ENCODE measurements around the gene KIF13A. TPM values are rescaled to one million over a fixed set of nuclear protein-coding genes. Genes with fewer than 3 reads are reported as not detected.
A peak's percentile ranks its signal among the peaks of the same experiment; 100 is the strongest.

KIF13A gene
- total and polyA plus RNA-seq, 9 of the 15 experiments (the other 6 are each of a cell fraction or from before 2014, with no cell fraction given) = 3.6 to 44.3 (median 29.7) TPM

- no peak for TF ChIP-seq PBX2 (CRISPR knock-in tag; IDR thresholded peaks at IDR 0.05; ENCODE audit: low read depth)
- peak; percentile 55; the same call in 1 of the 2 replicates for TF ChIP-seq PBX2 (tag; conservative IDR thresholded peaks at IDR 0.05; ENCODE audit: low read depth)
- TF ChIP-seq SAFB (IDR thresholded peaks at IDR 0.05; ENCODE audit: borderline replicate concordance, low read depth, low read length) = no peak
- peak; percentile 93 to 95 for TF ChIP-seq FOXK2 (conservative IDR thresholded peaks at IDR 0.05 in 1 of 2, IDR thresholded peaks at IDR 0.05 in 1 of 2; ENCODE audit: low read depth in 2 of 2)
- TF ChIP-seq CCAR2 (IDR thresholded peaks at IDR 0.05; ENCODE audit: low read depth, low read length) = no peak
- TF ChIP-seq ZNF699 (CRISPR knock-in tag; IDR thresholded peaks at IDR 0.05; ENCODE audit: insufficient replicate concordance) = no peak
- no peak for TF ChIP-seq PHB (CRISPR knock-in tag; IDR thresholded peaks at IDR 0.05)
- TF ChIP-seq NFE2 (IDR thresholded peaks at IDR 0.05; ENCODE audit: low read depth) = peak; percentile 81
- TF ChIP-seq BCOR (IDR thresholded peaks at IDR 0.05) = peak; percentile 53
- TF ChIP-seq MBD1 (CRISPR knock-in tag; IDR thresholded peaks at IDR 0.05) = no peak
- TF ChIP-seq ZC3H4 (CRISPR knock-in tag; IDR thresholded peaks at IDR 0.05; ENCODE audit: borderline replicate concordance) = no peak
- peak; percentile 86 for TF ChIP-seq DMBX1 (CRISPR knock-in tag; IDR thresholded peaks at IDR 0.05; ENCODE audit: borderline replicate concordance)
- no peak for TF ChIP-seq TFE3 (CRISPR knock-in tag; IDR thresholded peaks at IDR 0.05)
- peak; percentile 93 for TF ChIP-seq FOXP1 (CRISPR knock-in tag; IDR thresholded peaks at IDR 0.05)
- TF ChIP-seq SRF (CRISPR knock-in tag; IDR thresholded peaks at IDR 0.05) = no peak
- TF ChIP-seq LEF1 (IDR thresholded peaks at IDR 0.05) = peak; percentile 88
- TF ChIP-seq, protein P1, sequence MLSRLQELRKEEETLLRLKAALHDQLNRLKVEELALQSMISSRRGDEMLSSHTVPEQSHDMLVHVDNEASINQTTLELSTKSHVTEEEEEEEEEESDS (CRISPR knock-in tag; IDR thresholded peaks at IDR 0.05) = no peak
- TF ChIP-seq ZNF551 (CRISPR knock-in tag; IDR thresholded peaks at IDR 0.05) = no peak
- TF ChIP-seq CREB5 (CRISPR knock-in tag; IDR thresholded peaks at IDR 0.05) = no peak
- peak; percentile 64; the same call in 1 of the 2 replicates for TF ChIP-seq FOXJ2 (tag; IDR thresholded peaks at IDR 0.05)
- no peak for TF ChIP-seq CHCHD3 (CRISPR knock-in tag; IDR thresholded peaks at IDR 0.05)
Measured at GRCh38 chr6:17962436-17963031, 24.9 kb downstream of the KIF13A start (continued).
